ENCODE results near the gene HTATIP2. TPM values are rescaled to one million over a fixed set of nuclear protein-coding genes. Genes with fewer than 3 reads are reported as not detected.

HTATIP2 gene
- total RNA-seq, result 84.5 and 94.0 TPM in 2 replicates

DNA sequence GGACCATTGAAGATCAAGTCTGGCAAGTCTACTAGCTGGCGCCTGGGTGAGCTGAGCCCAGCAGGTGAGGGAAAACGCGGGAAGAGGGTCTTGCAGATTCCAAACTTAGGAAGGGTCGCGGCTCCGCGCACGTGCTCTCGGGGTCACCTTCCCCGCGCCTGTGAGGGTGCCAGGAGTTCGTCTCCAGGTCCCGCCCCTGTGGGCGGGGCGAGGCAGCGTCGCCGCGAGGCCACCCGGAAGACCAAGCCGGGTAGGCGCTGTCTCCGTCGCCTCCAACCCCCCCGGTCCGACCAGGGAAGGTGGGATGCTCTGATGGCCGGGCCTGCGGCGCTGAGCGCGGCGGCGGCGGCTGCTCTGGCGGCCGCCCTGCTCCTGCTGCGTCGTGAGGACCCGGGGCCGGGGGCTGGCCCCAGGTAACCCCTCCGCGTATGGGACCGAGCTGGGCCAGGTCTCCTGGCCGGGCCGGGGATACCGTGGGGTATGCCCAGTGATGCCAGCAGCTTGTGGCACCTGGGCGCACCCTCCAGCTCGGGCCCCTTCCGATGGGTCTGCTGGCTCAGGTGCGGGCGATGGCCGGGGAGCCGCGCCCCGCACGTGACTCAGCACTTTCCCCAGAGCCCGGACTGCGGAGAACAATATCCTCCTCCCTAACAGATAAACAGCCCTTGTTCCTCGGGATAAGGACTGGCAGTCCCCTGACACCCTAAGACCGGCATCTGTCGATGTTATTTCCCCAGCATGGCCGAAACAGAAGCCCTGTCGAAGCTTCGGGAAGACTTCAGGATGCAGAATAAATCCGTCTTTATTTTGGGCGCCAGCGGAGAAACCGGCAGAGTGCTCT, at the start of gene HTATIP2:
Gene HTATIP2, plus strand, starts transcription at position 215 of the 841 bp plus-strand sequence. Its CDS starts 524 bp downstream, at position 739.
- TF ChIP-seq, protein P1, sequence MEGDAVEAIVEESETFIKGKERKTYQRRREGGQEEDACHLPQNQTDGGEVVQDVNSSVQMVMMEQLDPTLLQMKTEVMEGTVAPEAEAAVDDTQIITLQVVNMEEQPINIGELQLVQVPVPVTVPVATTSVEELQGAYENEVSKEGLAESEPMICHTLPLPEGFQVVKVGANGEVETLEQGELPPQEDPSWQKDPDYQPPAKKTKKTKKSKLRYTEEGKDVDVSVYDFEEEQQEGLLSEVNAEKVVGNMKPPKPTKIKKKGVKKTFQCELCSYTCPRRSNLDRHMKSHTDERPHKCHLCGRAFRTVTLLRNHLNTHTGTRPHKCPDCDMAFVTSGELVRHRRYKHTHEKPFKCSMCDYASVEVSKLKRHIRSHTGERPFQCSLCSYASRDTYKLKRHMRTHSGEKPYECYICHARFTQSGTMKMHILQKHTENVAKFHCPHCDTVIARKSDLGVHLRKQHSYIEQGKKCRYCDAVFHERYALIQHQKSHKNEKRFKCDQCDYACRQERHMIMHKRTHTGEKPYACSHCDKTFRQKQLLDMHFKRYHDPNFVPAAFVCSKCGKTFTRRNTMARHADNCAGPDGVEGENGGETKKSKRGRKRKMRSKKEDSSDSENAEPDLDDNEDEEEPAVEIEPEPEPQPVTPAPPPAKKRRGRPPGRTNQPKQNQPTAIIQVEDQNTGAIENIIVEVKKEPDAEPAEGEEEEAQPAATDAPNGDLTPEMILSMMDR (IDR thresholded peaks at IDR 0.05; ENCODE audit: insufficient read depth, low read length, severe bottlenecking), result no peak
- DNase-seq (ENCODE audit: low read depth) (peak; percentile 46), FAIRE-seq (no peak)
- Histone ChIP-seq H3K27me3 (ENCODE audit: control insufficient read depth, insufficient read depth, low read length) (no peaks in the 10 kb centered on the region), H3K36me3 (ENCODE audit: control insufficient read depth, insufficient read depth, low read length) (no peaks in the 10 kb centered on the region), H3K4me3 (ENCODE audit: low read depth, low read length) (peak within 1 kb of the TSS; percentile 58)

DNA sequence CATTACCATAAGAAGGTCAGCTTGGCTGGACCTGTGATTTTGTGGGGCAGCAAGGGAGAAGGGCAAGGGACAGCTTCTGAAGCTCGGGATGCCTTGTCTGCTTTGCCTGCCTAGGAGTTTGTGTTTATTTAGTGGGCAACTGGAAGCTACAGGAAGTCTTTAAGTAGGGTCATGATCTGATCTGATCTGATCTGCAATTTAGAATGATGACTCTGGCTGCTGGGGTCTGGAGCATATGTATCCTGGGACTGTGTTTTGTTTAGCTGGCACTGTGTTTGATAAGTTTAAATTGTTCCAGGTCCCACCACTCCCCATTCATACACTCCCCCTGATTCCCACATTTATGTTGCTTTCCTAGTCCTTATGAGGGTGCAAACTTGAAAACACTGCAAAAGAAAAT, 47.7 kb upstream of the HTATIP2 start:
- H3K27me3 ChIP-seq (ENCODE audit: control insufficient read depth, insufficient read depth, low read length), result no peaks in the 10 kb centered on the region
- H3K4me3 ChIP-seq (ENCODE audit: low read depth, low read length), result no peak overlapping the region
- no peak for DNase-seq (ENCODE audit: low read depth)
- no peak for FAIRE-seq
- H3K36me3 ChIP-seq (ENCODE audit: control insufficient read depth, insufficient read depth, low read length), result no peaks in the 10 kb centered on the region
- TF ChIP-seq, protein P1 (IDR thresholded peaks at IDR 0.05; ENCODE audit: insufficient read depth, low read length, severe bottlenecking), result no peak

DNA sequence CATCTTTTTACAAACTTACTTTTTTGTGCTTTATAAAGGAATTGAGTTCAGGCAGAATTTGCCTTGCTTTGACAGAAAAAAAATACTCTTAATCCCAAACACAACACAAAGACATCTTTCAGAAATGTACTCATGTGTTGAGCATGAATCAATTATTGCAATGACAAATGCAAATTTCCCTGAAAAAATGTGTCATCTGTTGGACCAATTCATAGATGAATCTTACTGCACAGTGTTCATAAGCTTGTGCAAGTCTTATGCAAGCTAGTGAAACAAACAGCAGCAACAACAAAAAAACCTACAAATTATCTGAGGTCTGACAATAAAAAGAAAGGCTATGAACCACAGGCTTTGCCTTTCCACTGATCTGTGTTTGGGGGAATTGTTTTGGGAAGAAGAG, 42.3 kb upstream of the HTATIP2 start:
- H3K4me3 ChIP-seq (ENCODE audit: low read depth, low read length), result no peak overlapping the region
- TF ChIP-seq, protein P1 (IDR thresholded peaks at IDR 0.05; ENCODE audit: insufficient read depth, low read length, severe bottlenecking), result no peak
- H3K27me3 ChIP-seq (ENCODE audit: control insufficient read depth, insufficient read depth, low read length), result no peaks in the 10 kb centered on the region
- DNase-seq (ENCODE audit: low read depth), result no peak
- FAIRE-seq, result no peak
- H3K36me3 ChIP-seq (ENCODE audit: control insufficient read depth, insufficient read depth, low read length), result no peaks in the 10 kb centered on the region

GRCh38 chr11:20327377-20327935, 36.1 kb upstream of the HTATIP2 start:
- TF ChIP-seq, protein P1 (IDR thresholded peaks at IDR 0.05; ENCODE audit: insufficient read depth, low read length, severe bottlenecking), result no peak
- no peak for DNase-seq (ENCODE audit: low read depth)
- FAIRE-seq, result no peak
- no peaks in the 10 kb centered on the region for H3K36me3 ChIP-seq (ENCODE audit: control insufficient read depth, insufficient read depth, low read length)
- H3K4me3 ChIP-seq (ENCODE audit: low read depth, low read length), result no peak overlapping the region
- no peaks in the 10 kb centered on the region for H3K27me3 ChIP-seq (ENCODE audit: control insufficient read depth, insufficient read depth, low read length)

GRCh38 chr11:20336056-20336455, 27.5 kb upstream of the HTATIP2 start:
- DNase-seq (ENCODE audit: low read depth), result no peak
- no peak overlapping the region for H3K4me3 ChIP-seq (ENCODE audit: low read depth, low read length)
- FAIRE-seq, result no peak
- H3K27me3 ChIP-seq (ENCODE audit: control insufficient read depth, insufficient read depth, low read length), result no peaks in the 10 kb centered on the region
- no peaks in the 10 kb centered on the region for H3K36me3 ChIP-seq (ENCODE audit: control insufficient read depth, insufficient read depth, low read length)
- TF ChIP-seq, protein P1 (IDR thresholded peaks at IDR 0.05; ENCODE audit: insufficient read depth, low read length, severe bottlenecking), result no peak

All from bronchial epithelial cell (primary cell).